Endothelial cell (in vitro differentiated cells): Measurements from ENCODE around the gene HAVCR1. TPM values are rescaled to one million over a fixed set of nuclear protein-coding genes. Genes with fewer than 3 reads are reported as not detected.

Experiments used
- DNase-seq: peaks from one replicate; pipeline ENCODE4 v3.0.0; 2021; ENCODE audit warnings: low spot score
- H3K27ac Mint-ChIP-seq: one replicate; pipeline ENCODE4 v1.8.0; 2021; ENCODE audit warnings: mixed read lengths, inconsistent platforms; ENCODE audit not compliant: unreplicated experiment
- H3K27me3 Mint-ChIP-seq: one replicate; pipeline ENCODE4 v1.8.0; 2021; ENCODE audit warnings: mild to moderate bottlenecking, moderate library complexity, mixed read lengths, inconsistent platforms; ENCODE audit not compliant: unreplicated experiment
- H3K36me3 Mint-ChIP-seq: one replicate; pipeline ENCODE4 v1.8.0; 2021; ENCODE audit warnings: mild to moderate bottlenecking, low read depth, mixed read lengths, inconsistent platforms; ENCODE audit not compliant: unreplicated experiment
- H3K4me1 Mint-ChIP-seq: one replicate; pipeline ENCODE4 v1.8.0; 2021; ENCODE audit warnings: mild to moderate bottlenecking, mixed read lengths, inconsistent platforms; ENCODE audit not compliant: unreplicated experiment
- H3K4me3 Mint-ChIP-seq: one replicate; pipeline ENCODE4 v1.8.0; 2021; ENCODE audit warnings: mild to moderate bottlenecking, mixed read lengths, inconsistent platforms; ENCODE audit not compliant: unreplicated experiment
- H3K9me3 Mint-ChIP-seq: one replicate; pipeline ENCODE4 v1.8.0; 2021; ENCODE audit warnings: mixed read lengths, inconsistent platforms; ENCODE audit not compliant: unreplicated experiment
- total RNA-seq: library from RNA; stranded (reverse); fragmentation: NEBNext Ultra II Directional; extraction: Animal tissue kit (Norgen Biotek cat#: 25700); gene quantifications from one replicate; pipeline ENCODE4 v1.2.1, GENCODE V29; 2021; ENCODE audit not compliant: unreplicated experiment
- TF ChIP-seq, protein P1 (sequence below): fragments of 200-600 bp; sonication (generic); IDR thresholded peaks from one replicate; pipeline ENCODE4 v1.5.0; 2021; ENCODE audit warnings: antibody characterized with exemption; ENCODE audit not compliant: unreplicated experiment

Gene HAVCR1
- total RNA-seq, 1 donor from 2014 or later, result not detected

- no peaks in the 10 kb centered on the region for H3K4me1 Mint-ChIP-seq
- no peaks in the 10 kb centered on the region for H3K9me3 Mint-ChIP-seq
- TF ChIP-seq, protein P1, sequence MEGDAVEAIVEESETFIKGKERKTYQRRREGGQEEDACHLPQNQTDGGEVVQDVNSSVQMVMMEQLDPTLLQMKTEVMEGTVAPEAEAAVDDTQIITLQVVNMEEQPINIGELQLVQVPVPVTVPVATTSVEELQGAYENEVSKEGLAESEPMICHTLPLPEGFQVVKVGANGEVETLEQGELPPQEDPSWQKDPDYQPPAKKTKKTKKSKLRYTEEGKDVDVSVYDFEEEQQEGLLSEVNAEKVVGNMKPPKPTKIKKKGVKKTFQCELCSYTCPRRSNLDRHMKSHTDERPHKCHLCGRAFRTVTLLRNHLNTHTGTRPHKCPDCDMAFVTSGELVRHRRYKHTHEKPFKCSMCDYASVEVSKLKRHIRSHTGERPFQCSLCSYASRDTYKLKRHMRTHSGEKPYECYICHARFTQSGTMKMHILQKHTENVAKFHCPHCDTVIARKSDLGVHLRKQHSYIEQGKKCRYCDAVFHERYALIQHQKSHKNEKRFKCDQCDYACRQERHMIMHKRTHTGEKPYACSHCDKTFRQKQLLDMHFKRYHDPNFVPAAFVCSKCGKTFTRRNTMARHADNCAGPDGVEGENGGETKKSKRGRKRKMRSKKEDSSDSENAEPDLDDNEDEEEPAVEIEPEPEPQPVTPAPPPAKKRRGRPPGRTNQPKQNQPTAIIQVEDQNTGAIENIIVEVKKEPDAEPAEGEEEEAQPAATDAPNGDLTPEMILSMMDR, result no peak
Observed at GRCh38 chr5:157006262-157006661, 52.7 kb downstream of the HAVCR1 start.

GRCh38 chr5:157004893-157005551 lies 53.9 kb downstream of the HAVCR1 start:
- TF ChIP-seq, protein P1, result no peak
- Mint-ChIP-seq H3K9me3 (no peaks in the 10 kb centered on the region), H3K36me3 (no peaks in the 10 kb centered on the region), H3K27ac (no peak overlapping the region), H3K27me3 (peaks cover 4% of the 10 kb centered on the region), H3K4me3 (no peak overlapping the region), H3K4me1 (no peaks in the 10 kb centered on the region)
- no peak for DNase-seq

More at GRCh38 chr5:157006262-157006661, 52.7 kb downstream of the HAVCR1 start:
- H3K36me3 Mint-ChIP-seq, result no peaks in the 10 kb centered on the region
- H3K27me3 Mint-ChIP-seq, result peaks cover 4% of the 10 kb centered on the region
- no peak overlapping the region for H3K4me3 Mint-ChIP-seq
- no peak for DNase-seq
- no peak overlapping the region for H3K27ac Mint-ChIP-seq

DNA sequence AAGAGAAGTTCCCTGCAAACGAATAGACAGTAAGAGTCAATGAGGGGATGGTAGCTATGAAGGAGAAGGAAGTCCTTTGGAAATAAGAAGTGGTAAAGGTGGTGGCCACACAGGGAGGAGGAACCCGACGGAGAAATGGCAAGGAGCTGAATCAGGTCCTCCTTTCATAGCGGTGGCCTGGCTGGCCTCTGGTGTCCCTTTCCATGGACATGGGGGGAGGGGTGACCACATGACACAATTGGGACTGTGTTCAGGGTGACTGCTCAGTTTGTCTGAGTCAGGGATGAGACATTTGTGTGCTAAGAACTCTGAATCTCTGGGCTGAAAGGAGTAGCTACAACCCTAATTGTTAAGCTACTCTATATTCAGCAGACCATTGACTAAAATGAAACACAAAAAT lies 67.2 kb downstream of the HAVCR1 start:
- Mint-ChIP-seq H3K27ac (no peak overlapping the region), H3K9me3 (no peaks in the 10 kb centered on the region), H3K4me1 (no peaks in the 10 kb centered on the region), H3K36me3 (no peaks in the 10 kb centered on the region), H3K4me3 (no peak overlapping the region), H3K27me3 (no peaks in the 10 kb centered on the region)
- no peak for DNase-seq
- TF ChIP-seq, protein P1, result no peak

GRCh38 chr5:156984064-156984463 lies 74.9 kb downstream of the HAVCR1 start:
- TF ChIP-seq, protein P1, result no peak
- H3K9me3 Mint-ChIP-seq, result no peaks in the 10 kb centered on the region
- peaks cover 2% of the 10 kb centered on the region for H3K27me3 Mint-ChIP-seq
- H3K4me1 Mint-ChIP-seq, result no peaks in the 10 kb centered on the region
- H3K27ac Mint-ChIP-seq, result no peak overlapping the region
- no peaks in the 10 kb centered on the region for H3K36me3 Mint-ChIP-seq
- no peak for DNase-seq
- no peak overlapping the region for H3K4me3 Mint-ChIP-seq

DNA sequence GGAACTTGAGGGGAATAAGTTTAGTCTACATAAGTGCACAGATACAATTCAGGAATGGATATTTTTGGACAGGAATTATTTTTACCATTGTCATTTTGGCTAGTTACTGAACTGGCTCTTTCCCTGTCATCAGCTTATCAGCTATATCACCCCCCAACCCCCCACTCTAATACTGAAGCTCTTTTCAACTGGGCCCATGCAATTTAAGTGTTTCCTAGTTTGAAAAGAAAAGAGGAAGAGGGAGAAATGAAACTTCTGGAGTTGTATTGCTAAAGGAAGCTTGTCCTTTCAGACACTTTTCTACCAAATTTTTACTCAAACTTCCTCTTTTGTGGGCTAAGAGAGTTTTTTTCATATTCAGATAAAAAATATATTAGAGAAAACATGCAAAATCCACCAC lies 77.4 kb downstream of the HAVCR1 start:
- Mint-ChIP-seq H3K9me3 (no peaks in the 10 kb centered on the region), H3K4me3 (no peak overlapping the region), H3K27ac (no peak overlapping the region), H3K27me3 (peaks cover 2% of the 10 kb centered on the region), H3K36me3 (no peaks in the 10 kb centered on the region), H3K4me1 (no peaks in the 10 kb centered on the region)
- no peak for DNase-seq
- TF ChIP-seq, protein P1, result no peak

Other genes starting within 250 kb of the HAVCR1 start
- not detected for gene PPP1R2B, start 208.8 kb downstream of the HAVCR1 start, total RNA-seq
- gene TIMD4, start 95.9 kb downstream of the HAVCR1 start, total RNA-seq, result not detected
- 0.15 TPM for gene HAVCR2, start 49.9 kb upstream of the HAVCR1 start, total RNA-seq
- gene MED7, start 83.7 kb upstream of the HAVCR1 start, total RNA-seq, result 9.5 TPM
- gene GARIN3, start 107.1 kb upstream of the HAVCR1 start, total RNA-seq, result not detected
- not detected for gene ITK, start 121.7 kb upstream of the HAVCR1 start, total RNA-seq
- 42.9 TPM for gene CYFIP2, start 207.0 kb upstream of the HAVCR1 start, total RNA-seq